Muscle layer of colon (tissue), 2 donors: ENCODE data around the gene KLRF1.

Source experiments
- H3K27ac ChIP-seq: one replicate; pipeline ENCODE4 v1.7.0; 2013; ENCODE audit warnings: low read depth, mild to moderate bottlenecking, low read length, moderate library complexity
- H3K27me3 ChIP-seq, 2 donors: one replicate each; pipeline ENCODE4 v1.7.0; 2013; ENCODE audit warnings: low read length in 2 of 2, mild to moderate bottlenecking in 2 of 2; ENCODE audit not compliant: insufficient read depth in 2 of 2, control insufficient read depth in 1 of 2
- H3K36me3 ChIP-seq: one replicate; pipeline ENCODE4 v1.7.0; 2013; ENCODE audit warnings: mild to moderate bottlenecking, low read length; ENCODE audit not compliant: insufficient read depth
- H3K4me1 ChIP-seq: one replicate; pipeline ENCODE4 v1.7.0; 2013; ENCODE audit warnings: mild to moderate bottlenecking, low read length; ENCODE audit not compliant: insufficient read depth
- H3K4me3 ChIP-seq, 2 donors: one replicate each; pipeline ENCODE4 v1.7.0; 2013; ENCODE audit warnings: low read length in 2 of 2, low read depth in 1 of 2, mild to moderate bottlenecking in 1 of 2, moderate library complexity in 1 of 2
- H3K9ac ChIP-seq: one replicate; pipeline ENCODE4 v1.7.0; 2013; ENCODE audit warnings: low read length
- H3K9me3 ChIP-seq: one replicate; pipeline ENCODE4 v1.7.0; 2013; ENCODE audit warnings: mild to moderate bottlenecking, low read length
- donor health status: abdominal sarcoma.
- donor health status: Adenocarcinoma of cecum.

KLRF1 gene

GRCh38 chr12:9794484-9795093, 32.7 kb upstream of the KLRF1 start:
- H3K9me3 ChIP-seq: no peaks in the 10 kb centered on the region
- no peak overlapping the region for H3K4me3 ChIP-seq
- no peak overlapping the region for H3K27ac ChIP-seq
- no peaks in the 10 kb centered on the region for H3K27me3 ChIP-seq
- no peaks in the 10 kb centered on the region for H3K4me1 ChIP-seq
- no peak overlapping the region for H3K9ac ChIP-seq
- H3K36me3 ChIP-seq: no peaks in the 10 kb centered on the region

GRCh38 chr12:9795945-9796344, 31.3 kb upstream of the KLRF1 start:
- Histone ChIP-seq H3K27ac (no peak overlapping the region), H3K4me1 (no peaks in the 10 kb centered on the region)

GRCh38 chr12:9796346-9796745, 30.9 kb upstream of the KLRF1 start:
- Histone ChIP-seq H3K36me3 (no peaks in the 10 kb centered on the region), H3K4me1 (no peaks in the 10 kb centered on the region), H3K27ac (no peak overlapping the region), H3K4me3 (no peak overlapping the region), H3K9me3 (no peaks in the 10 kb centered on the region), H3K9ac (no peak overlapping the region), H3K27me3 (no peaks in the 10 kb centered on the region)

More at GRCh38 chr12:9795945-9796344, 31.3 kb upstream of the KLRF1 start:
- Histone ChIP-seq H3K36me3 (no peaks in the 10 kb centered on the region), H3K4me3 (no peak overlapping the region), H3K27me3 (no peaks in the 10 kb centered on the region), H3K9ac (no peak overlapping the region), H3K9me3 (no peaks in the 10 kb centered on the region)

GRCh38 chr12:9796971-9797370, 30.3 kb upstream of the KLRF1 start:
- Histone ChIP-seq H3K4me3 (no peak overlapping the region), H3K27ac (no peak overlapping the region), H3K36me3 (no peaks in the 10 kb centered on the region), H3K9ac (no peak overlapping the region), H3K27me3 (no peaks in the 10 kb centered on the region), H3K4me1 (no peaks in the 10 kb centered on the region), H3K9me3 (no peaks in the 10 kb centered on the region)

- Histone ChIP-seq H3K27me3 (no peaks in the 10 kb centered on the region), H3K9me3 (no peaks in the 10 kb centered on the region), H3K9ac (no peak overlapping the region), H3K4me1 (no peaks in the 10 kb centered on the region), H3K4me3 (no peak overlapping the region), H3K36me3 (no peaks in the 10 kb centered on the region), H3K27ac (no peak overlapping the region)
These were observed 29.3 kb upstream of the KLRF1 start for GRCh38 chr12:9797722-9798619.

- Histone ChIP-seq H3K4me3 (no peak overlapping the region), H3K4me1 (no peaks in the 10 kb centered on the region), H3K36me3 (no peaks in the 10 kb centered on the region), H3K27ac (no peak overlapping the region), H3K9ac (no peak overlapping the region), H3K9me3 (no peaks in the 10 kb centered on the region), H3K27me3 (no peaks in the 10 kb centered on the region)
These were observed 27.3 kb upstream of the KLRF1 start for GRCh38 chr12:9799961-9800360.

GRCh38 chr12:9805883-9806282, 21.4 kb upstream of the KLRF1 start:
- H3K36me3 ChIP-seq: no peaks in the 10 kb centered on the region
- H3K27ac ChIP-seq: no peak overlapping the region
- no peaks in the 10 kb centered on the region for H3K27me3 ChIP-seq
- no peak overlapping the region for H3K4me3 ChIP-seq
- H3K9ac ChIP-seq: no peak overlapping the region
- no peaks in the 10 kb centered on the region for H3K4me1 ChIP-seq
- H3K9me3 ChIP-seq: no peaks in the 10 kb centered on the region

GRCh38 chr12:9806714-9807113, 20.6 kb upstream of the KLRF1 start:
- Histone ChIP-seq H3K27me3 (no peaks in the 10 kb centered on the region), H3K9me3 (no peaks in the 10 kb centered on the region), H3K36me3 (no peaks in the 10 kb centered on the region), H3K4me3 (no peak overlapping the region), H3K9ac (no peak overlapping the region), H3K27ac (no peak overlapping the region), H3K4me1 (no peaks in the 10 kb centered on the region)

GRCh38 chr12:9808504-9808903, 18.8 kb upstream of the KLRF1 start:
- Histone ChIP-seq H3K36me3 (no peaks in the 10 kb centered on the region), H3K9ac (no peak overlapping the region), H3K4me3 (no peak overlapping the region), H3K27ac (no peak overlapping the region), H3K4me1 (no peaks in the 10 kb centered on the region), H3K9me3 (no peaks in the 10 kb centered on the region), H3K27me3 (no peaks in the 10 kb centered on the region)

GRCh38 chr12:9809338-9809737, 17.9 kb upstream of the KLRF1 start:
- Histone ChIP-seq H3K27me3 (no peaks in the 10 kb centered on the region), H3K27ac (no peak overlapping the region), H3K9ac (no peak overlapping the region), H3K4me3 (no peak overlapping the region), H3K4me1 (no peaks in the 10 kb centered on the region), H3K36me3 (no peaks in the 10 kb centered on the region), H3K9me3 (no peaks in the 10 kb centered on the region)

GRCh38 chr12:9809866-9810265, 17.4 kb upstream of the KLRF1 start:
- Histone ChIP-seq H3K4me3 (no peak overlapping the region), H3K9ac (no peak overlapping the region), H3K9me3 (no peaks in the 10 kb centered on the region), H3K4me1 (no peaks in the 10 kb centered on the region), H3K27me3 (no peaks in the 10 kb centered on the region), H3K27ac (no peak overlapping the region), H3K36me3 (no peaks in the 10 kb centered on the region)

- Histone ChIP-seq H3K9ac (no peak overlapping the region), H3K4me1 (no peaks in the 10 kb centered on the region), H3K27ac (no peak overlapping the region), H3K27me3 (no peaks in the 10 kb centered on the region), H3K9me3 (no peaks in the 10 kb centered on the region), H3K36me3 (no peaks in the 10 kb centered on the region), H3K4me3 (no peak overlapping the region)
These were observed 16.6 kb upstream of the KLRF1 start for GRCh38 chr12:9810671-9811070.
